ENCODE measurements around the gene PAXX. TPM values are rescaled to one million over a fixed set of nuclear protein-coding genes. Genes with fewer than 3 reads are reported as not detected.

The PAXX gene
- total RNA-seq, 3 donors from 2014 or later (not counting 1 experiment from before 2014, with no cell fraction given) = 161 to 188 (median 161) TPM

DNA sequence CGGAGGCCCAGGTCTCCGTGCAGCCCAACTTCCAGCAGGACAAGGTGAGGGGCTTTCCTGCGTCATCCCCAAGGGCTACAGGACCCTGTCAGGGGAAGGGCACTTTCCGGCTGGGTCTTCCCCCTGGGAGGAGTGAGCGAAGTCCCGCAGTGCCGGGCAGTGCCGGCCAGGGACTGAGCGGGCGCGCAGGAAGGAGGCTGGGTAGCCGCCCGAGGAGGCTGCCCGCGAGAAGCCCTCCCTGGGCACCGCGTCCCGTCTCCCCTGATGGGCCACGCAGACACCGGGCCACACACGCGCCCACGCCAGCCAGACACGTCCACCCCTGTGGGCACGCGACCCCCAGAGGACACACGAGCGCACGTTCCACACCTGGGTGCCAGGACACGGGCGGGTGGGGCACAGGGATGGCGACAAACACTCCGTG is 14.6 kb upstream of the PAXX start:
- ATAC-seq (no peak), DNase-seq (no peak)
- Mint-ChIP-seq H3K4me1 (peaks cover 6 to 39% of the 10 kb centered on the region in 2 donors), H3K27me3 (ENCODE audit: low read depth in 2 of 2) (no peaks in the 10 kb centered on the region), H3K27ac (peak overlapping the region in 1 of 2 donors; percentile 78), H3K4me3 (peak overlapping the region; percentile 76), H3K9me3 (no peaks in the 10 kb centered on the region), H3K36me3 (no peaks in the 10 kb centered on the region)
- H3K27ac ChIP-seq (ENCODE audit: low read length) = peak overlapping the region; percentile 30
- H3K27me3 ChIP-seq (ENCODE audit: control insufficient read depth, insufficient read depth, low read length) = no peaks in the 10 kb centered on the region
- peak overlapping the region; percentile 44 for H3K4me3 ChIP-seq (ENCODE audit: low read length)
- no peaks in the 10 kb centered on the region for H3K9me3 ChIP-seq (ENCODE audit: control insufficient read depth, insufficient read depth, low read length)
- H3K4me1 ChIP-seq (ENCODE audit: control insufficient read depth, insufficient read depth, low read length) = peaks cover 59% of the 10 kb centered on the region
- H3K36me3 ChIP-seq (ENCODE audit: control insufficient read depth, insufficient read depth, low read length) = no peaks in the 10 kb centered on the region
- intact Hi-C loops (cut with micrococcal nuclease) = loop anchor here (1.0 kb wide), 1 partner anchor 15 kb away; the partner anchor contains the start of gene PAXX
- TF ChIP-seq CTCF (IDR thresholded peaks at IDR 0.05) = no peak
- WGBS (ENCODE audit: insufficient coverage) = 50% methylated on average over 33 of the region's 33 CpGs

- H3K27ac Mint-ChIP-seq = peak overlapping the region in 1 of 2 donors; percentile 78
- WGBS (ENCODE audit: insufficient coverage) = 4% methylated on average over 74 of the region's 78 CpGs
- peaks cover 6 to 39% of the 10 kb centered on the region in 2 donors for H3K4me1 Mint-ChIP-seq
- Histone ChIP-seq H3K9me3 (ENCODE audit: control insufficient read depth, insufficient read depth, low read length) (no peaks in the 10 kb centered on the region), H3K36me3 (ENCODE audit: control insufficient read depth, insufficient read depth, low read length) (no peaks in the 10 kb centered on the region), H3K4me3 (ENCODE audit: low read length) (peak overlapping the region; percentile 44), H3K27me3 (ENCODE audit: control insufficient read depth, insufficient read depth, low read length) (no peaks in the 10 kb centered on the region), H3K27ac (ENCODE audit: low read length) (peak overlapping the region; percentile 30), H3K4me1 (ENCODE audit: control insufficient read depth, insufficient read depth, low read length) (peaks cover 54% of the 10 kb centered on the region)
- TF ChIP-seq CTCF (IDR thresholded peaks at IDR 0.05) = no peak
- H3K4me3 Mint-ChIP-seq = peak overlapping the region; percentile 78
- DNase-seq (peak; percentile 82 to 88), ATAC-seq (peak; percentile 80 to 88 (median 84))
- intact Hi-C loops (cut with micrococcal nuclease) = loop anchor here (1.0 kb wide), 1 partner anchor 14 kb away; the partner anchor contains the start of gene PAXX
- no peaks in the 10 kb centered on the region for H3K9me3 Mint-ChIP-seq
- H3K36me3 Mint-ChIP-seq = no peaks in the 10 kb centered on the region
- no peaks in the 10 kb centered on the region for H3K27me3 Mint-ChIP-seq (ENCODE audit: low read depth in 2 of 2)
These were observed 14.0 kb upstream of the PAXX start for GRCh38 chr9:136978073-136978864.

GRCh38 chr9:136978865-136979544 is 13.2 kb upstream of the PAXX start:
- Mint-ChIP-seq H3K27me3 (ENCODE audit: low read depth in 2 of 2) (peaks cover 0 to 5% of the 10 kb centered on the region in 2 donors), H3K36me3 (no peaks in the 10 kb centered on the region), H3K4me3 (no peak overlapping the region), H3K4me1 (peaks cover 6 to 39% of the 10 kb centered on the region in 2 donors), H3K9me3 (no peaks in the 10 kb centered on the region), H3K27ac (no peak overlapping the region)
- no peak for DNase-seq
- H3K27me3 ChIP-seq (ENCODE audit: control insufficient read depth, insufficient read depth, low read length) = no peaks in the 10 kb centered on the region
- ATAC-seq = no peak
- TF ChIP-seq CTCF (IDR thresholded peaks at IDR 0.05) = no peak
- H3K4me3 ChIP-seq (ENCODE audit: low read length) = no peak overlapping the region
- intact Hi-C loops (cut with micrococcal nuclease) = loop anchor here (1.0 kb wide), 1 partner anchor 13 kb away; the partner anchor contains the start of gene PAXX
- H3K27ac ChIP-seq (ENCODE audit: low read length) = no peak overlapping the region
- peaks cover 46% of the 10 kb centered on the region for H3K4me1 ChIP-seq (ENCODE audit: control insufficient read depth, insufficient read depth, low read length)
- WGBS (ENCODE audit: insufficient coverage) = 59% methylated on average over 41 of the region's 41 CpGs
- H3K36me3 ChIP-seq (ENCODE audit: control insufficient read depth, insufficient read depth, low read length) = no peaks in the 10 kb centered on the region
- H3K9me3 ChIP-seq (ENCODE audit: control insufficient read depth, insufficient read depth, low read length) = no peaks in the 10 kb centered on the region

Measured in natural killer cell (primary cell).